ENCODE results near the gene ZYG11B. TPM values are rescaled to one million over a fixed set of nuclear protein-coding genes. Genes with fewer than 3 reads are reported as not detected.
"Not testable (repeated sequence)": the region's sequence is repeated elsewhere in the genome, so short reads cannot be mapped to it uniquely, and the experiment has no call there.

ZYG11B gene
- total and polyA plus RNA-seq, 12 donors = 9.1 to 84.3 (median 63.6) TPM

DNA sequence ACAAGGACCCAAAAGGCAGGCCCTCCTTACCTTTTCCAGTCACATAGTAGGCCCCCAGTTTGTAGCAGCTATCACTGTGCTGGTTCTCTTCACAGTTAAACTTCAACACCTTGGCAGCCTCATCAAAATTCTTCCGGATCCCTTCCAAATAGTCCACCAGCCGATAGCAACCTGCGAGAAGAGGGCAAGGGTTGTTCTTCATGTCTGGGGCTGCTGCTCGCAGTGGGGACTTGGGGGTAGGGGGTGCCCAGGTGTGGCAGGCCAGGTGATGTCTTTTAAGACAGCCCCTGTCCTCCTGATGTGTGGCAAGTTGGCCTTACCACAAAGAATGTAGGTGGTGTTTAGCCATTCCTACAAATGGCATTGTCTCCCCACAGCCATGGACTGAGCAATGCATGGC lies 33.6 kb upstream of the ZYG11B start:
- WGBS, 2 donors = 84 to 90% methylated on average over 4 of the region's 4 CpGs
- Histone ChIP-seq H3K4me3 (no peak overlapping the region), H3K4me1 (peaks cover 0 to 9% (median 0%) of the 10 kb centered on the region in 9 donors), H3K27ac (no peak overlapping the region), H3K27me3 (no peaks in the 10 kb centered on the region), H3K36me3 (peaks cover 0 to 56% (median 22%) of the 10 kb centered on the region in 9 donors), H3K9me3 (no peaks in the 10 kb centered on the region)
- no peak for DNase-seq
- no peak for ATAC-seq
- TF ChIP-seq, protein P1, sequence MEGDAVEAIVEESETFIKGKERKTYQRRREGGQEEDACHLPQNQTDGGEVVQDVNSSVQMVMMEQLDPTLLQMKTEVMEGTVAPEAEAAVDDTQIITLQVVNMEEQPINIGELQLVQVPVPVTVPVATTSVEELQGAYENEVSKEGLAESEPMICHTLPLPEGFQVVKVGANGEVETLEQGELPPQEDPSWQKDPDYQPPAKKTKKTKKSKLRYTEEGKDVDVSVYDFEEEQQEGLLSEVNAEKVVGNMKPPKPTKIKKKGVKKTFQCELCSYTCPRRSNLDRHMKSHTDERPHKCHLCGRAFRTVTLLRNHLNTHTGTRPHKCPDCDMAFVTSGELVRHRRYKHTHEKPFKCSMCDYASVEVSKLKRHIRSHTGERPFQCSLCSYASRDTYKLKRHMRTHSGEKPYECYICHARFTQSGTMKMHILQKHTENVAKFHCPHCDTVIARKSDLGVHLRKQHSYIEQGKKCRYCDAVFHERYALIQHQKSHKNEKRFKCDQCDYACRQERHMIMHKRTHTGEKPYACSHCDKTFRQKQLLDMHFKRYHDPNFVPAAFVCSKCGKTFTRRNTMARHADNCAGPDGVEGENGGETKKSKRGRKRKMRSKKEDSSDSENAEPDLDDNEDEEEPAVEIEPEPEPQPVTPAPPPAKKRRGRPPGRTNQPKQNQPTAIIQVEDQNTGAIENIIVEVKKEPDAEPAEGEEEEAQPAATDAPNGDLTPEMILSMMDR (IDR thresholded peaks at IDR 0.05) = no peak
- intact Hi-C loops (cut with DNase I) = loop anchor here in 5 of 10 donors (10.0 kb wide), 3 partner anchors 288 to 502 kb away; partner anchors contain the start of genes CPT2 (in 2 of the 5), ORC1 (in 1 of the 5) and PRPF38A (in 1 of the 5)

DNA sequence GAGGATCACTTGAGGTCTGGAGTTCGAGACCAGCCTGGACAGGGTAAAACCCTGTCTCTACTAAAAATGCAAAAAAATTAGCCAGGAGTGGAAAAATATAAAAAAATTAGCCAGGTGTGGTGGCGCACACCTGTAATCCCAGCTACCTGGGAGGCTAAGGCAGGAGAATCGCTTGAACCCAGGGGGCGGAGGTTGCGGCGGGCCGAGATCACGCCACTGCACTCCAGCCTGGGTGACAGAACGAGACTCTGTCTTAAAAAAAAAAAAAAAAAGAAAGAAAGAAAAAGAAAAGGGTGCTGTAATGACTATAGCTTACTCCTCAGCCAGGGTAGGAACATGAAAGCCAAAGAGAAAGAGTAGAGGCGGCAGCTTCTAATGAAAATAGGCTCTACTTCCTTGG lies 32.9 kb upstream of the ZYG11B start:
- H3K36me3 ChIP-seq = peaks cover 0 to 50% (median 20%) of the 10 kb centered on the region in 9 donors
- H3K4me1 ChIP-seq = peaks cover 0 to 11% (median 0%) of the 10 kb centered on the region in 9 donors
- H3K9me3 ChIP-seq, H3K4me3 ChIP-seq, DNase-seq, H3K27me3 ChIP-seq, ATAC-seq, H3K27ac ChIP-seq: not testable (repeated sequence)
- intact Hi-C loops (cut with DNase I) = loop anchor here in 5 of 10 donors (10.0 kb wide), 3 partner anchors 289 to 501 kb away; partner anchors contain the start of genes CPT2 (in 2 of the 5), ORC1 (in 1 of the 5) and PRPF38A (in 1 of the 5)
- 89 to 96% methylated on average over 10 of the region's 10 CpGs for WGBS, 2 donors

DNA sequence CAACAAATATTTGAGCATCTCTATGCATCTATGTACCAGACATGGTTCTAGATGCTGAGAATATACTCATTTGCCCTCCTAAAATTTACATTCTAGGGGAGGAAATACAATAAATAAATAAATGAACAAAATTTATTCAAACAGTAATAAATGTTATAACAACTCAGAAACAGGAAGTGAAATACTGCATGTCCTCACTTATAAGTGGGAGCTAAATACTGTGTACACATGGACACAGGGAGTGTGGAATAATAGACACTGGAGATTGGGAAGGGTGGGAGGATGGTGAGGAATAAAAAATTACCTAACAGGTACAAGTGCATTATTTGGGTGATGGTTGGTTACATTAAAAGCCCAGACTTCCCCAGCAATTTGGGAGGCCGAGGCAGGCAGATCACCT lies 32.4 kb upstream of the ZYG11B start:
- H3K9me3 ChIP-seq = no peaks in the 10 kb centered on the region
- H3K4me3 ChIP-seq = no peak overlapping the region
- ATAC-seq (no peak), DNase-seq (no peak)
- no peak overlapping the region for H3K27ac ChIP-seq
- H3K4me1 ChIP-seq = peaks cover 0 to 16% (median 5%) of the 10 kb centered on the region in 9 donors
- no peaks in the 10 kb centered on the region for H3K27me3 ChIP-seq
- peaks cover 0 to 45% (median 20%) of the 10 kb centered on the region in 9 donors for H3K36me3 ChIP-seq
- WGBS, 2 donors = 97 to 100% methylated on average over 1 of the region's 1 CpG
- TF ChIP-seq, protein P1 (IDR thresholded peaks at IDR 0.05) = no peak
- intact Hi-C loops (cut with DNase I) = loop anchor here in 5 of 10 donors (10.0 kb wide), 3 partner anchors 289 to 501 kb away; partner anchors contain the start of genes CPT2 (in 2 of the 5), ORC1 (in 1 of the 5) and PRPF38A (in 1 of the 5)

DNA sequence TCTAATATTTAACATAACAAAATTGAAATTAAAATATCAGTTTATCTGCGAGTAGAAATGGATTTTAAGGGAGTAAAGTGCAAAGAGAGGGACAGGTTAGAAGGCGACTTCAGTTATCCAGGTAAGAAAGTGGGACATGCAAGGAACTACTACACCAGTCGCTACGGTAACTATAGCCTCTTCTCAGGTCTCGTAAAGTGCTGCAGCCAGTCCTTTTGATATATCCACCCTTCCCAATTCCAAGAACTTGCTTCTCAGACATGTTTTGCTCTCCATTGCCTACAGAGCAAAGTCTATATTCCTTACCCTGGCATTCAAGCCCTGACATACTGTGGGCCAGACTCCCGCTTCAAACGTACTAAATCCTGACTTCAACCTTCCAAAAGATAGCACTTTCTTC lies 30.6 kb upstream of the ZYG11B start:
- TF ChIP-seq, protein P1 (IDR thresholded peaks at IDR 0.05) = no peak
- no peaks in the 10 kb centered on the region for H3K27me3 ChIP-seq
- no peak overlapping the region for H3K27ac ChIP-seq
- intact Hi-C loops (cut with DNase I) = loop anchor here in 5 of 10 donors (5.0 to 10.0 kb wide), 4 partner anchors 232 to 499 kb away; partner anchors contain the start of genes CPT2 (in 2 of the 5), ORC1 (in 1 of the 5), PRPF38A (in 1 of the 5) and SCP2 (in 1 of the 5)
- peaks cover 0 to 20% (median 6%) of the 10 kb centered on the region in 9 donors for H3K4me1 ChIP-seq
- ATAC-seq (no peak), DNase-seq (no peak)
- no peaks in the 10 kb centered on the region for H3K9me3 ChIP-seq
- 93 to 96% methylated on average over 7 of the region's 7 CpGs for WGBS, 2 donors
- peaks cover 0 to 27% (median 17%) of the 10 kb centered on the region in 9 donors for H3K36me3 ChIP-seq
- no peak overlapping the region for H3K4me3 ChIP-seq

Measured in heart right ventricle (tissue), 16 donors.